Loucy (cell line): ENCODE data around the gene CD226.

ENCODE experiments used
- H2AFZ ChIP-seq: fragments of 200-600 bp; sonication (generic); 2 replicates; pipeline ENCODE4 v1.6.0; 2016; ENCODE audit warnings: antibody characterized with exemption, mild to moderate bottlenecking, low read length, moderate library complexity
- H3F3A ChIP-seq: fragments of 200-600 bp; 2 replicates; pipeline ENCODE4 v1.6.0; 2016; ENCODE audit warnings: antibody characterized with exemption, low read depth, mild to moderate bottlenecking
- H3K27me3 ChIP-seq: fragments of 200-600 bp; sonication (generic); 2 replicates; pipeline ENCODE4 v1.6.1; 2014; ENCODE audit warnings: low read length, mild to moderate bottlenecking; ENCODE audit not compliant: insufficient read depth, poor library complexity, severe bottlenecking
- H3K36me3 ChIP-seq: fragments of 200-600 bp; sonication (generic); 2 replicates; pipeline ENCODE4 v1.6.1; 2016; ENCODE audit warnings: low read length; ENCODE audit not compliant: insufficient read depth
- H3K4me1 ChIP-seq: fragments of 200-600 bp; sonication (generic); 2 replicates; pipeline ENCODE4 v1.5.1; 2014; ENCODE audit warnings: low read length, mild to moderate bottlenecking; ENCODE audit not compliant: insufficient read depth, poor library complexity, severe bottlenecking
- H3K4me2 ChIP-seq: fragments of 200-600 bp; sonication (generic); 2 replicates; pipeline ENCODE4 v1.6.0; 2014; ENCODE audit warnings: antibody characterized with exemption, low read length, low read depth, mild to moderate bottlenecking; ENCODE audit not compliant: poor library complexity, severe bottlenecking
- H3K4me3 ChIP-seq: fragments of 200-600 bp; sonication (generic); 2 replicates; pipeline ENCODE4 v1.5.1; 2014; ENCODE audit warnings: low read length, mild to moderate bottlenecking, mixed read lengths; ENCODE audit not compliant: poor library complexity, severe bottlenecking
- H3K79me2 ChIP-seq: fragments of 200-600 bp; sonication (generic); 2 replicates; pipeline ENCODE4 v1.6.1; 2014; ENCODE audit warnings: low read length; ENCODE audit not compliant: insufficient read depth
- H3K9ac ChIP-seq: fragments of 200-600 bp; sonication (generic); 2 replicates; pipeline ENCODE4 v1.6.0; 2014; ENCODE audit warnings: mild to moderate bottlenecking, low read depth, low read length, moderate library complexity; ENCODE audit not compliant: poor library complexity, severe bottlenecking
- H3K9me2 ChIP-seq: fragments of 200-600 bp; sonication (generic); replicated peaks from 2 replicates; pipeline ENCODE4 v1.6.1; 2016; ENCODE audit warnings: low read depth, low read length, mixed read lengths
- H3K9me3 ChIP-seq: fragments of 200-600 bp; sonication (generic); 2 replicates; pipeline ENCODE4 v1.6.1; 2014; ENCODE audit warnings: mild to moderate bottlenecking, antibody characterized with exemption, low read length, low read depth; ENCODE audit not compliant: insufficient read depth
- H4K20me1 ChIP-seq: fragments of 200-600 bp; sonication (generic); 2 replicates; pipeline ENCODE4 v1.6.0; 2014; ENCODE audit warnings: antibody characterized with exemption, low read length, mild to moderate bottlenecking; ENCODE audit not compliant: insufficient read depth, poor library complexity, severe bottlenecking
- CTCF ChIP-seq: fragments of 200-600 bp; sonication (generic); conservative IDR thresholded peaks from 2 replicates; pipeline ENCODE4 v1.5.1; 2014; ENCODE audit warnings: mild to moderate bottlenecking, antibody characterized with exemption, low read length
- EZH2phosphoT487 ChIP-seq: fragments of 200-600 bp; IDR thresholded peaks from 2 replicates; pipeline ENCODE4 v1.6.1; 2018; ENCODE audit warnings: antibody characterized with exemption, mild to moderate bottlenecking, moderate library complexity, borderline replicate concordance

Gene CD226

GRCh38 chr18:69878213-69878933 lies 69.3 kb downstream of the CD226 start:
- Histone ChIP-seq H3K4me1 (peaks cover 21% of the 10 kb centered on the region), H3K9ac (no peak overlapping the region), H3K4me3 (no peak overlapping the region), H3K9me2 (no peaks in the 10 kb centered on the region), H3K36me3 (no peaks in the 10 kb centered on the region), H3K27me3 (no peaks in the 10 kb centered on the region), H2AFZ (no peak overlapping the region), H3F3A (no peaks in the 10 kb centered on the region), H3K9me3 (no peaks in the 10 kb centered on the region), H3K79me2 (no peaks in the 10 kb centered on the region), H4K20me1 (no peaks in the 10 kb centered on the region), H3K4me2 (no peak overlapping the region)
- TF ChIP-seq EZH2phosphoT487 (no peak), CTCF (no peak)

GRCh38 chr18:69876490-69876889 lies 71.2 kb downstream of the CD226 start:
- no peaks in the 10 kb centered on the region for H3K9me3 ChIP-seq
- TF ChIP-seq EZH2phosphoT487, result no peak
- no peak for TF ChIP-seq CTCF
- no peaks in the 10 kb centered on the region for H3F3A ChIP-seq
- no peaks in the 10 kb centered on the region for H3K36me3 ChIP-seq
- no peaks in the 10 kb centered on the region for H3K27me3 ChIP-seq
- no peaks in the 10 kb centered on the region for H4K20me1 ChIP-seq
- no peaks in the 10 kb centered on the region for H3K9me2 ChIP-seq
- no peaks in the 10 kb centered on the region for H3K79me2 ChIP-seq
- no peak overlapping the region for H3K4me2 ChIP-seq
- no peak overlapping the region for H2AFZ ChIP-seq
- no peak overlapping the region for H3K4me3 ChIP-seq
- peaks cover 7% of the 10 kb centered on the region for H3K4me1 ChIP-seq
- H3K9ac ChIP-seq, result no peak overlapping the region

GRCh38 chr18:69874058-69874457 lies 73.6 kb downstream of the CD226 start:
- H2AFZ ChIP-seq, result no peak overlapping the region
- H3K27me3 ChIP-seq, result no peaks in the 10 kb centered on the region
- no peaks in the 10 kb centered on the region for H3K79me2 ChIP-seq

More at GRCh38 chr18:69874058-69874457, 73.6 kb downstream of the CD226 start:
- H3K4me2 ChIP-seq, result no peak overlapping the region
- no peak overlapping the region for H3K9ac ChIP-seq
- H3K4me1 ChIP-seq, result no peaks in the 10 kb centered on the region
- H4K20me1 ChIP-seq, result no peaks in the 10 kb centered on the region
- TF ChIP-seq CTCF (no peak), EZH2phosphoT487 (no peak)
- no peak overlapping the region for H3K4me3 ChIP-seq
- no peaks in the 10 kb centered on the region for H3K9me2 ChIP-seq
- no peaks in the 10 kb centered on the region for H3K9me3 ChIP-seq
- no peaks in the 10 kb centered on the region for H3K36me3 ChIP-seq
- H3F3A ChIP-seq, result no peaks in the 10 kb centered on the region
